GM23338 (cell line): Measurements from ENCODE around the gene OTUD7B. TPM values are rescaled to one million over a fixed set of nuclear protein-coding genes. Genes with fewer than 3 reads are reported as not detected.

Source experiments
- ATAC-seq: fragments of 200-7000 bp; cut with Tn5 transposase; 3 replicates; pipeline ENCODE4 v1.9.1; 2020
- DNase-seq: peaks from one replicate; pipeline ENCODE4 v3.0.0-alpha.2; 2015; ENCODE audit warnings: low spot score
- H2AFZ ChIP-seq: fragments of 200-600 bp; sonication (generic); 2 replicates; pipeline ENCODE4 v1.8.0; 2016; ENCODE audit warnings: antibody characterized with exemption, mild to moderate bottlenecking, moderate library complexity
- H3F3A ChIP-seq: fragments of 200-600 bp; sonication (generic); replicated peaks from 2 replicates; pipeline ENCODE4 v1.8.0; 2017; ENCODE audit warnings: antibody characterized with exemption, mixed run types, low read depth
- H3K27ac ChIP-seq: fragments of 200-600 bp; sonication (generic); 2 replicates; pipeline ENCODE4 v1.6.1; 2016; ENCODE audit warnings: low read depth
- H3K27me3 ChIP-seq: fragments of 200-600 bp; sonication (generic); 2 replicates; pipeline ENCODE4 v1.8.0; 2016; ENCODE audit warnings: mild to moderate bottlenecking, mixed run types, moderate library complexity; ENCODE audit not compliant: insufficient read depth
- H3K36me3 ChIP-seq: fragments of 200-600 bp; sonication (generic); 2 replicates; pipeline ENCODE4 v1.8.0; 2016; ENCODE audit warnings: mild to moderate bottlenecking; ENCODE audit not compliant: insufficient read depth
- H3K4me1 ChIP-seq: fragments of 200-600 bp; sonication (generic); 2 replicates; pipeline ENCODE4 v1.8.0; 2016; ENCODE audit warnings: mild to moderate bottlenecking, moderate library complexity; ENCODE audit not compliant: insufficient read depth
- H3K4me2 ChIP-seq: fragments of 200-600 bp; sonication (generic); 2 replicates; pipeline ENCODE4 v1.7.1; 2017; ENCODE audit warnings: mixed run types
- H3K4me3 ChIP-seq: fragments of 200-600 bp; sonication (generic); 2 replicates; pipeline ENCODE4 v1.6.1; 2016; ENCODE audit warnings: mixed run types
- H3K79me2 ChIP-seq: fragments of 200-600 bp; sonication (generic); replicated peaks from 2 replicates; pipeline ENCODE4 v1.8.0; 2017; ENCODE audit warnings: mild to moderate bottlenecking; ENCODE audit not compliant: insufficient read depth
- H3K9me2 ChIP-seq: fragments of 200-600 bp; sonication (generic); 2 replicates; pipeline ENCODE4 v1.8.0; 2017; ENCODE audit not compliant: insufficient read depth
- H4K20me1 ChIP-seq: fragments of 200-600 bp; sonication (generic); replicated peaks from 2 replicates; pipeline ENCODE4 v1.8.0; 2017; ENCODE audit warnings: mild to moderate bottlenecking; ENCODE audit not compliant: insufficient read depth
- H3K27ac Mint-ChIP-seq: 2 replicates; pipeline ENCODE4 v1.8.0; 2020; ENCODE audit warnings: inconsistent platforms, mild to moderate bottlenecking, moderate library complexity, mixed read lengths
- H3K27me3 Mint-ChIP-seq: 3 replicates; pipeline ENCODE4 v1.8.0; 2022; ENCODE audit warnings: low read depth, mild to moderate bottlenecking, moderate library complexity, mixed read lengths, inconsistent platforms; ENCODE audit not compliant: insufficient read depth, poor library complexity
- H3K36me3 Mint-ChIP-seq: 3 replicates; pipeline ENCODE4 v1.8.0; 2021; ENCODE audit warnings: low read depth, mild to moderate bottlenecking, inconsistent platforms, moderate library complexity, mixed read lengths
- H3K4me1 Mint-ChIP-seq: 3 replicates; pipeline ENCODE4 v1.8.0; 2020; ENCODE audit warnings: mild to moderate bottlenecking, inconsistent platforms, mixed read lengths
- H3K4me3 Mint-ChIP-seq: 3 replicates; pipeline ENCODE4 v1.8.0; 2021; ENCODE audit warnings: moderate library complexity, mild to moderate bottlenecking, inconsistent platforms, mixed read lengths
- H3K9me3 Mint-ChIP-seq: 3 replicates; pipeline ENCODE4 v1.8.0; 2020; ENCODE audit warnings: moderate library complexity, mild to moderate bottlenecking, inconsistent platforms, mixed read lengths
- CREB1 ChIP-seq: fragments of 250-450 bp; sonication (Bioruptor Pico); IDR thresholded peaks from 2 replicates; pipeline ENCODE4 v1.5.0; 2020; ENCODE audit warnings: low read depth, mild to moderate bottlenecking, moderate library complexity
- EZH2 ChIP-seq: fragments of 200-600 bp; sonication (generic); IDR thresholded peaks from one replicate; pipeline ENCODE4 v1.8.0; 2017; ENCODE audit warnings: antibody characterized with exemption, mild to moderate bottlenecking, low read depth; ENCODE audit not compliant: unreplicated experiment
- EZH2phosphoT487 ChIP-seq: fragments of 200-600 bp; sonication (generic); IDR thresholded peaks from one replicate; pipeline ENCODE4 v1.8.1; 2018; ENCODE audit warnings: antibody characterized with exemption; ENCODE audit not compliant: unreplicated experiment
- JUNB ChIP-seq: IDR thresholded peaks from one replicate; pipeline ENCODE4 v1.6.1; 2016; ENCODE audit warnings: antibody characterized with exemption; ENCODE audit not compliant: unreplicated experiment
- NANOG ChIP-seq: IDR thresholded peaks from 2 replicates; pipeline ENCODE4 v1.6.1; 2016; ENCODE audit warnings: antibody characterized with exemption, borderline replicate concordance
- POLR2AphosphoS5 ChIP-seq: IDR thresholded peaks from 2 replicates; pipeline ENCODE4 v1.6.1; 2016; ENCODE audit warnings: antibody characterized with exemption, low read depth
- STAT1 ChIP-seq: IDR thresholded peaks from one replicate; pipeline ENCODE4 v1.6.1; 2016; ENCODE audit warnings: antibody characterized with exemption; ENCODE audit not compliant: unreplicated experiment
- ZNF114 ChIP-seq: fragments of 250-450 bp; sonication (Bioruptor Pico); IDR thresholded peaks from 2 replicates; pipeline ENCODE4 v1.5.0; 2020; ENCODE audit warnings: mild to moderate bottlenecking, moderate library complexity
- ZNF331 ChIP-seq: fragments of 250-450 bp; sonication (Bioruptor Pico); IDR thresholded peaks from 2 replicates; pipeline ENCODE4 v1.5.0; 2020; ENCODE audit warnings: low read depth, mild to moderate bottlenecking, moderate library complexity
- polyA plus RNA-seq: library from polyadenylated mRNA; unstranded; fragments of >200 nt; fragmentation: Nextera tagmentation; extraction: Ambion mirVana; gene quantifications from 2 replicates; pipeline ENCODE4 v1.2.1, GENCODE V29; 2016
- total RNA-seq: library from RNA; depleted of rRNA; stranded (reverse); fragments of >200 nt; shearing (Covaris generic); gene quantifications from 2 replicates; pipeline ENCODE4 v1.2.3, GENCODE V29; 2014
- TF ChIP-seq, protein P1 (sequence below): fragments of 250-450 bp; sonication (Bioruptor Pico); IDR thresholded peaks from 2 replicates; pipeline ENCODE4 v1.5.0; 2020; ENCODE audit warnings: mild to moderate bottlenecking, moderate library complexity
- TF ChIP-seq, protein P2 (sequence below), 2 experiments: fragments of 200-600 bp in 1 of 2; sonication (generic) in 1 of 2; conservative IDR thresholded peaks; 2 replicates each; pipeline versions ENCODE4 v1.5.1 to v1.6.1; 2016 to 2017; ENCODE audit warnings: antibody characterized with exemption in 2 of 2, low read depth in 2 of 2, mild to moderate bottlenecking in 2 of 2, moderate library complexity in 1 of 2
- TF ChIP-seq, protein P3 (sequence below): IDR thresholded peaks from one replicate; pipeline ENCODE4 v1.6.1; 2018; ENCODE audit warnings: antibody characterized with exemption; ENCODE audit not compliant: unreplicated experiment
- TF ChIP-seq, protein P4 (sequence below): IDR thresholded peaks from 2 replicates; pipeline ENCODE4 v1.6.1; 2016; ENCODE audit warnings: antibody characterized with exemption

Gene OTUD7B
- total and polyA plus RNA-seq, 2 experiments from 2014 or later, result 3.7 to 9.9 TPM

DNA sequence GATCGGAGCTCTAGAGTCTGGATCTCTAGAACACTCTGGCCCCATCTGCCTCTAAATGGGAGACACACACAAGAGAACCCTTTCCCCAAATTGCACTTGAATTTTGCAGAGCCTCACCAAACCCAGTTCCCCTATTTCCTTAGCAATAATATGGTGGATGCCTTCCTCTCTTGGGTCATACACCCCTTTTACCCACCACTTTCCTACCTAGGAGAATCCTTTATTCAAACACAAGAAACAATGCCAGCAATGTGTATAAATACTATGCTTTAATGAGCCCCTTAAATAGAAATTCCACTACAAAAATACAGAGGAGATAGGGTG lies 82.2 kb downstream of the OTUD7B start:
- no peak overlapping the region for H2AFZ ChIP-seq

More for the DNA sequence above, 82.2 kb downstream of the OTUD7B start:
- peaks cover 16% of the 10 kb centered on the region for H3K4me1 Mint-ChIP-seq
- Histone ChIP-seq H3F3A (peaks cover 7% of the 10 kb centered on the region), H3K27me3 (no peaks in the 10 kb centered on the region), H3K27ac (peak overlapping the region; percentile 100), H3K36me3 (peaks cover 30% of the 10 kb centered on the region), H3K79me2 (peaks cover 32% of the 10 kb centered on the region), H3K4me1 (peaks cover 20% of the 10 kb centered on the region), H3K4me2 (peak overlapping the region; percentile 88), H3K9me2 (no peaks in the 10 kb centered on the region), H3K4me3 (peak overlapping the region; percentile 75), H4K20me1 (peaks cover 12% of the 10 kb centered on the region)
- DNase-seq, result no peak
- H3K9me3 Mint-ChIP-seq, result no peaks in the 10 kb centered on the region
- peaks cover 5% of the 10 kb centered on the region for H3K27me3 Mint-ChIP-seq
- no peak for ATAC-seq
- TF ChIP-seq, protein P1, sequence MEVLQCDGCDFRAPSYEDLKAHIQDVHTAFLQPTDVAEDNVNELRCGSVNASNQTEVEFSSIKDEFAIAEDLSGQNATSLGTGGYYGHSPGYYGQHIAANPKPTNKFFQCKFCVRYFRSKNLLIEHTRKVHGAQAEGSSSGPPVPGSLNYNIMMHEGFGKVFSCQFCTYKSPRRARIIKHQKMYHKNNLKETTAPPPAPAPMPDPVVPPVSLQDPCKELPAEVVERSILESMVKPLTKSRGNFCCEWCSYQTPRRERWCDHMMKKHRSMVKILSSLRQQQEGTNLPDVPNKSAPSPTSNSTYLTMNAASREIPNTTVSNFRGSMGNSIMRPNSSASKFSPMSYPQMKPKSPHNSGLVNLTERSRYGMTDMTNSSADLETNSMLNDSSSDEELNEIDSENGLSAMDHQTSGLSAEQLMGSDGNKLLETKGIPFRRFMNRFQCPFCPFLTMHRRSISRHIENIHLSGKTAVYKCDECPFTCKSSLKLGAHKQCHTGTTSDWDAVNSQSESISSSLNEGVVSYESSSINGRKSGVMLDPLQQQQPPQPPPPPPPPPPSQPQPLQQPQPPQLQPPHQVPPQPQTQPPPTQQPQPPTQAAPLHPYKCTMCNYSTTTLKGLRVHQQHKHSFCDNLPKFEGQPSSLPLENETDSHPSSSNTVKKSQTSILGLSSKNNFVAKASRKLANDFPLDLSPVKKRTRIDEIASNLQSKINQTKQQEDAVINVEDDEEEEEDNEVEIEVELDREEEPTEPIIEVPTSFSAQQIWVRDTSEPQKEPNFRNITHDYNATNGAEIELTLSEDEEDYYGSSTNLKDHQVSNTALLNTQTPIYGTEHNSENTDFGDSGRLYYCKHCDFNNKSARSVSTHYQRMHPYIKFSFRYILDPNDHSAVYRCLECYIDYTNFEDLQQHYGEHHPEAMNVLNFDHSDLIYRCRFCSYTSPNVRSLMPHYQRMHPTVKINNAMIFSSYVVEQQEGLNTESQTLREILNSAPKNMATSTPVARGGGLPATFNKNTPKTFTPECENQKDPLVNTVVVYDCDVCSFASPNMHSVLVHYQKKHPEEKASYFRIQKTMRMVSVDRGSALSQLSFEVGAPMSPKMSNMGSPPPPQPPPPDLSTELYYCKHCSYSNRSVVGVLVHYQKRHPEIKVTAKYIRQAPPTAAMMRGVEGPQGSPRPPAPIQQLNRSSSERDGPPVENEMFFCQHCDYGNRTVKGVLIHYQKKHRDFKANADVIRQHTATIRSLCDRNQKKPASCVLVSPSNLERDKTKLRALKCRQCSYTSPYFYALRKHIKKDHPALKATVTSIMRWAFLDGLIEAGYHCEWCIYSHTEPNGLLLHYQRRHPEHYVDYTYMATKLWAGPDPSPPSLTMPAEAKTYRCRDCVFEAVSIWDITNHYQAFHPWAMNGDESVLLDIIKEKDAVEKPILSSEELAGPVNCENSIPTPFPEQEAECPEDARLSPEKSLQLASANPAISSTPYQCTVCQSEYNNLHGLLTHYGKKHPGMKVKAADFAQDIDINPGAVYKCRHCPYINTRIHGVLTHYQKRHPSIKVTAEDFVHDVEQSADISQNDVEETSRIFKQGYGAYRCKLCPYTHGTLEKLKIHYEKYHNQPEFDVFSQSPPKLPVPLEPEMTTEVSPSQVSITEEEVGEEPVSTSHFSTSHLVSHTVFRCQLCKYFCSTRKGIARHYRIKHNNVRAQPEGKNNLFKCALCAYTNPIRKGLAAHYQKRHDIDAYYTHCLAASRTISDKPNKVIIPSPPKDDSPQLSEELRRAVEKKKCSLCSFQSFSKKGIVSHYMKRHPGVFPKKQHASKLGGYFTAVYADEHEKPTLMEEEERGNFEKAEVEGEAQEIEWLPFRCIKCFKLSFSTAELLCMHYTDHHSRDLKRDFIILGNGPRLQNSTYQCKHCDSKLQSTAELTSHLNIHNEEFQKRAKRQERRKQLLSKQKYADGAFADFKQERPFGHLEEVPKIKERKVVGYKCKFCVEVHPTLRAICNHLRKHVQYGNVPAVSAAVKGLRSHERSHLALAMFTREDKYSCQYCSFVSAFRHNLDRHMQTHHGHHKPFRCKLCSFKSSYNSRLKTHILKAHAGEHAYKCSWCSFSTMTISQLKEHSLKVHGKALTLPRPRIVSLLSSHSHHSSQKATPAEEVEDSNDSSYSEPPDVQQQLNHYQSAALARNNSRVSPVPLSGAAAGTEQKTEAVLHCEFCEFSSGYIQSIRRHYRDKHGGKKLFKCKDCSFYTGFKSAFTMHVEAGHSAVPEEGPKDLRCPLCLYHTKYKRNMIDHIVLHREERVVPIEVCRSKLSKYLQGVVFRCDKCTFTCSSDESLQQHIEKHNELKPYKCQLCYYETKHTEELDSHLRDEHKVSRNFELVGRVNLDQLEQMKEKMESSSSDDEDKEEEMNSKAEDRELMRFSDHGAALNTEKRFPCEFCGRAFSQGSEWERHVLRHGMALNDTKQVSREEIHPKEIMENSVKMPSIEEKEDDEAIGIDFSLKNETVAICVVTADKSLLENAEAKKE (CRISPR knock-in tag), result no peak
- no peak for TF ChIP-seq POLR2AphosphoS5
- TF ChIP-seq CREB1 (CRISPR knock-in tag), result no peak
- no peak for TF ChIP-seq ZNF114
- no peak for TF ChIP-seq EZH2
- no peak for TF ChIP-seq NANOG
- no peak for TF ChIP-seq STAT1
- no peak for TF ChIP-seq EZH2phosphoT487
- no peak for TF ChIP-seq ZNF331 (CRISPR knock-in tag)
- TF ChIP-seq, protein P2, sequence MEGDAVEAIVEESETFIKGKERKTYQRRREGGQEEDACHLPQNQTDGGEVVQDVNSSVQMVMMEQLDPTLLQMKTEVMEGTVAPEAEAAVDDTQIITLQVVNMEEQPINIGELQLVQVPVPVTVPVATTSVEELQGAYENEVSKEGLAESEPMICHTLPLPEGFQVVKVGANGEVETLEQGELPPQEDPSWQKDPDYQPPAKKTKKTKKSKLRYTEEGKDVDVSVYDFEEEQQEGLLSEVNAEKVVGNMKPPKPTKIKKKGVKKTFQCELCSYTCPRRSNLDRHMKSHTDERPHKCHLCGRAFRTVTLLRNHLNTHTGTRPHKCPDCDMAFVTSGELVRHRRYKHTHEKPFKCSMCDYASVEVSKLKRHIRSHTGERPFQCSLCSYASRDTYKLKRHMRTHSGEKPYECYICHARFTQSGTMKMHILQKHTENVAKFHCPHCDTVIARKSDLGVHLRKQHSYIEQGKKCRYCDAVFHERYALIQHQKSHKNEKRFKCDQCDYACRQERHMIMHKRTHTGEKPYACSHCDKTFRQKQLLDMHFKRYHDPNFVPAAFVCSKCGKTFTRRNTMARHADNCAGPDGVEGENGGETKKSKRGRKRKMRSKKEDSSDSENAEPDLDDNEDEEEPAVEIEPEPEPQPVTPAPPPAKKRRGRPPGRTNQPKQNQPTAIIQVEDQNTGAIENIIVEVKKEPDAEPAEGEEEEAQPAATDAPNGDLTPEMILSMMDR (conservative IDR thresholded peaks at IDR 0.05; ENCODE audit: low read depth in 2 of 2), result no peak
- TF ChIP-seq JUNB, result no peak
- TF ChIP-seq, protein P3, sequence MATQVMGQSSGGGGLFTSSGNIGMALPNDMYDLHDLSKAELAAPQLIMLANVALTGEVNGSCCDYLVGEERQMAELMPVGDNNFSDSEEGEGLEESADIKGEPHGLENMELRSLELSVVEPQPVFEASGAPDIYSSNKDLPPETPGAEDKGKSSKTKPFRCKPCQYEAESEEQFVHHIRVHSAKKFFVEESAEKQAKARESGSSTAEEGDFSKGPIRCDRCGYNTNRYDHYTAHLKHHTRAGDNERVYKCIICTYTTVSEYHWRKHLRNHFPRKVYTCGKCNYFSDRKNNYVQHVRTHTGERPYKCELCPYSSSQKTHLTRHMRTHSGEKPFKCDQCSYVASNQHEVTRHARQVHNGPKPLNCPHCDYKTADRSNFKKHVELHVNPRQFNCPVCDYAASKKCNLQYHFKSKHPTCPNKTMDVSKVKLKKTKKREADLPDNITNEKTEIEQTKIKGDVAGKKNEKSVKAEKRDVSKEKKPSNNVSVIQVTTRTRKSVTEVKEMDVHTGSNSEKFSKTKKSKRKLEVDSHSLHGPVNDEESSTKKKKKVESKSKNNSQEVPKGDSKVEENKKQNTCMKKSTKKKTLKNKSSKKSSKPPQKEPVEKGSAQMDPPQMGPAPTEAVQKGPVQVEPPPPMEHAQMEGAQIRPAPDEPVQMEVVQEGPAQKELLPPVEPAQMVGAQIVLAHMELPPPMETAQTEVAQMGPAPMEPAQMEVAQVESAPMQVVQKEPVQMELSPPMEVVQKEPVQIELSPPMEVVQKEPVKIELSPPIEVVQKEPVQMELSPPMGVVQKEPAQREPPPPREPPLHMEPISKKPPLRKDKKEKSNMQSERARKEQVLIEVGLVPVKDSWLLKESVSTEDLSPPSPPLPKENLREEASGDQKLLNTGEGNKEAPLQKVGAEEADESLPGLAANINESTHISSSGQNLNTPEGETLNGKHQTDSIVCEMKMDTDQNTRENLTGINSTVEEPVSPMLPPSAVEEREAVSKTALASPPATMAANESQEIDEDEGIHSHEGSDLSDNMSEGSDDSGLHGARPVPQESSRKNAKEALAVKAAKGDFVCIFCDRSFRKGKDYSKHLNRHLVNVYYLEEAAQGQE, result no peak
- TF ChIP-seq, protein P4, sequence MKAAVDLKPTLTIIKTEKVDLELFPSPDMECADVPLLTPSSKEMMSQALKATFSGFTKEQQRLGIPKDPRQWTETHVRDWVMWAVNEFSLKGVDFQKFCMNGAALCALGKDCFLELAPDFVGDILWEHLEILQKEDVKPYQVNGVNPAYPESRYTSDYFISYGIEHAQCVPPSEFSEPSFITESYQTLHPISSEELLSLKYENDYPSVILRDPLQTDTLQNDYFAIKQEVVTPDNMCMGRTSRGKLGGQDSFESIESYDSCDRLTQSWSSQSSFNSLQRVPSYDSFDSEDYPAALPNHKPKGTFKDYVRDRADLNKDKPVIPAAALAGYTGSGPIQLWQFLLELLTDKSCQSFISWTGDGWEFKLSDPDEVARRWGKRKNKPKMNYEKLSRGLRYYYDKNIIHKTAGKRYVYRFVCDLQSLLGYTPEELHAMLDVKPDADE, result no peak
- peak overlapping the region; percentile 98 for H3K4me3 Mint-ChIP-seq
- peak overlapping the region; percentile 95 for H3K27ac Mint-ChIP-seq
- peaks cover 37% of the 10 kb centered on the region for H3K36me3 Mint-ChIP-seq
